ENCODE measurements around the gene RAB1A. TPM values are rescaled to one million over a fixed set of nuclear protein-coding genes. Genes with fewer than 3 reads are reported as not detected.

RAB1A gene
- total and polyA plus RNA-seq, 2 experiments from 2014 or later, result 47.1 to 233 TPM

GRCh38 chr2:65062843-65063825 is 66.8 kb downstream of the RAB1A start:
- H3K27ac ChIP-seq, result no peak overlapping the region
- DNase-seq (ENCODE audit: low read depth in 1 of 2, low spot score in 1 of 2), result peak in 1 of 2 donors; percentile 66
- H3K9me3 ChIP-seq (ENCODE audit: low read depth), result no peaks in the 10 kb centered on the region
- no peak overlapping the region for H3K4me3 ChIP-seq
- TF ChIP-seq CTCF (IDR thresholded peaks at IDR 0.05; ENCODE audit: low read depth, low read length), result no peak
- no peaks in the 10 kb centered on the region for H3K36me3 ChIP-seq
- H3K4me1 ChIP-seq (ENCODE audit: low read depth), result peaks cover 12% of the 10 kb centered on the region
- H3K27me3 ChIP-seq, result no peaks in the 10 kb centered on the region

- H3K4me1 ChIP-seq (ENCODE audit: low read depth), result peaks cover 18% of the 10 kb centered on the region
- no peak for DNase-seq (ENCODE audit: low read depth in 1 of 2, low spot score in 1 of 2)
- no peaks in the 10 kb centered on the region for H3K36me3 ChIP-seq
- no peak overlapping the region for H3K4me3 ChIP-seq
- H3K27ac ChIP-seq, result no peak overlapping the region
- H3K9me3 ChIP-seq (ENCODE audit: low read depth), result no peaks in the 10 kb centered on the region
- H3K27me3 ChIP-seq, result no peaks in the 10 kb centered on the region
- no peak for TF ChIP-seq CTCF (IDR thresholded peaks at IDR 0.05; ENCODE audit: low read depth, low read length)
Measured at GRCh38 chr2:65061910-65062339, 68.0 kb downstream of the RAB1A start.

- Histone ChIP-seq H3K4me3 (no peak overlapping the region), H3K36me3 (no peaks in the 10 kb centered on the region), H3K4me1 (ENCODE audit: low read depth) (peaks cover 18% of the 10 kb centered on the region), H3K27ac (no peak overlapping the region), H3K9me3 (ENCODE audit: low read depth) (no peaks in the 10 kb centered on the region), H3K27me3 (no peaks in the 10 kb centered on the region)
- no peak for TF ChIP-seq CTCF (IDR thresholded peaks at IDR 0.05; ENCODE audit: low read depth, low read length)
- no peak for DNase-seq (ENCODE audit: low read depth in 1 of 2, low spot score in 1 of 2)
Measured at GRCh38 chr2:65061146-65061909, 68.6 kb downstream of the RAB1A start.

GRCh38 chr2:65059071-65059470 is 70.8 kb downstream of the RAB1A start:
- H3K27ac ChIP-seq, result no peak overlapping the region
- no peak for DNase-seq (ENCODE audit: low read depth in 1 of 2, low spot score in 1 of 2)
- no peaks in the 10 kb centered on the region for H3K36me3 ChIP-seq
- TF ChIP-seq CTCF (IDR thresholded peaks at IDR 0.05; ENCODE audit: low read depth, low read length), result no peak
- no peak overlapping the region for H3K4me3 ChIP-seq
- H3K4me1 ChIP-seq (ENCODE audit: low read depth), result peaks cover 18% of the 10 kb centered on the region
- H3K27me3 ChIP-seq, result no peaks in the 10 kb centered on the region
- no peaks in the 10 kb centered on the region for H3K9me3 ChIP-seq (ENCODE audit: low read depth)

- Histone ChIP-seq H3K4me3 (peak overlapping the region; percentile 66), H3K27me3 (no peaks in the 10 kb centered on the region), H3K27ac (no peak overlapping the region), H3K9me3 (ENCODE audit: low read depth) (no peaks in the 10 kb centered on the region), H3K4me1 (ENCODE audit: low read depth) (peaks cover 18% of the 10 kb centered on the region), H3K36me3 (no peaks in the 10 kb centered on the region)
- peak in 1 of 2 donors; percentile 61 for DNase-seq (ENCODE audit: low read depth in 1 of 2, low spot score in 1 of 2)
- TF ChIP-seq CTCF (IDR thresholded peaks at IDR 0.05; ENCODE audit: low read depth, low read length), result no peak
Measured at GRCh38 chr2:65057391-65058052, 72.4 kb downstream of the RAB1A start.

All from cardiac muscle cell (in vitro differentiated cells and primary cell).